Nephron (organoid): Measurements from ENCODE around the gene CEP135.

ENCODE experiments used
- H3K27ac Mint-ChIP-seq, 3 experiments: 2 replicates each; pipeline ENCODE4 v1.8.0; 2020; ENCODE audit warnings: mixed read lengths in 3 of 3, mild to moderate bottlenecking in 2 of 3, moderate library complexity in 1 of 3
- H3K27me3 Mint-ChIP-seq: 2 replicates; pipeline ENCODE4 v1.8.0; 2021; ENCODE audit warnings: low read depth, mild to moderate bottlenecking, moderate library complexity, mixed read lengths
- H3K36me3 Mint-ChIP-seq: 2 replicates; pipeline ENCODE4 v1.8.0; 2020; ENCODE audit warnings: low read depth, mixed read lengths
- H3K4me1 Mint-ChIP-seq: 2 replicates; pipeline ENCODE4 v1.8.0; 2020; ENCODE audit warnings: mixed read lengths
- H3K4me3 Mint-ChIP-seq, 3 experiments: 2 replicates each; pipeline ENCODE4 v1.8.0; 2020; ENCODE audit warnings: mild to moderate bottlenecking in 3 of 3, mixed read lengths in 3 of 3, moderate library complexity in 2 of 3
- H3K9me3 Mint-ChIP-seq: 2 replicates; pipeline ENCODE4 v1.8.0; 2020; ENCODE audit warnings: mixed read lengths
- TF ChIP-seq, protein P1 (sequence below), 3 experiments: fragments of 200-600 bp; sonication (generic); IDR thresholded peaks; one replicate each; pipeline ENCODE4 v1.5.0; 2021; ENCODE audit warnings: antibody characterized with exemption in 3 of 3; ENCODE audit not compliant: unreplicated experiment in 3 of 3

CEP135 gene

GRCh38 chr4:56051029-56051709 lies 102.4 kb downstream of the CEP135 start:
- Mint-ChIP-seq H3K4me3 (peak overlapping the region; percentile 85 to 95 (median 90)), H3K27me3 (no peaks in the 10 kb centered on the region), H3K9me3 (no peaks in the 10 kb centered on the region), H3K36me3 (no peaks in the 10 kb centered on the region), H3K4me1 (peaks cover 41% of the 10 kb centered on the region), H3K27ac (peak overlapping the region; percentile 85 to 96 (median 91))
- TF ChIP-seq, protein P1, sequence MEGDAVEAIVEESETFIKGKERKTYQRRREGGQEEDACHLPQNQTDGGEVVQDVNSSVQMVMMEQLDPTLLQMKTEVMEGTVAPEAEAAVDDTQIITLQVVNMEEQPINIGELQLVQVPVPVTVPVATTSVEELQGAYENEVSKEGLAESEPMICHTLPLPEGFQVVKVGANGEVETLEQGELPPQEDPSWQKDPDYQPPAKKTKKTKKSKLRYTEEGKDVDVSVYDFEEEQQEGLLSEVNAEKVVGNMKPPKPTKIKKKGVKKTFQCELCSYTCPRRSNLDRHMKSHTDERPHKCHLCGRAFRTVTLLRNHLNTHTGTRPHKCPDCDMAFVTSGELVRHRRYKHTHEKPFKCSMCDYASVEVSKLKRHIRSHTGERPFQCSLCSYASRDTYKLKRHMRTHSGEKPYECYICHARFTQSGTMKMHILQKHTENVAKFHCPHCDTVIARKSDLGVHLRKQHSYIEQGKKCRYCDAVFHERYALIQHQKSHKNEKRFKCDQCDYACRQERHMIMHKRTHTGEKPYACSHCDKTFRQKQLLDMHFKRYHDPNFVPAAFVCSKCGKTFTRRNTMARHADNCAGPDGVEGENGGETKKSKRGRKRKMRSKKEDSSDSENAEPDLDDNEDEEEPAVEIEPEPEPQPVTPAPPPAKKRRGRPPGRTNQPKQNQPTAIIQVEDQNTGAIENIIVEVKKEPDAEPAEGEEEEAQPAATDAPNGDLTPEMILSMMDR (IDR thresholded peaks at IDR 0.05; ENCODE audit: unreplicated experiment in 3 of 3): no peak

DNA sequence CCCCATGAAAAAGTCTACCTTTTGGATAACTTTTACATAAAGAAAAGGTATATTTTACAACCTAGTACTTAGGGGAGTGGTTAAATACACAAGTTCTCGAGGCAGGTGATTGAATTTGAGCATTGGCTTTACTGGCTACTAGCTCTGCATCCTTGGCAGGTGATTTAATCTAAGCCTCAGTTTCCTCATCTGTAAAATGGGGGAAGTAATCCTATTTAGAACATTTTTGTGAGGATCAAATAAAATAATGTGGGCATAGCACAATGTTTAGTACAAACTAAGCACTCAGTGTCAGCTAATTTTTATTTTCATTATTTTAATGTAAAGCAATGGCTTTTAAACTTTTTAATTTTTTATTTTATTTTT lies 102.9 kb downstream of the CEP135 start:
- Mint-ChIP-seq H3K36me3 (no peaks in the 10 kb centered on the region), H3K27ac (peak overlapping the region; percentile 85 to 96 (median 91)), H3K27me3 (no peaks in the 10 kb centered on the region), H3K4me1 (peaks cover 43% of the 10 kb centered on the region), H3K4me3 (peak overlapping the region; percentile 85 to 95 (median 90)), H3K9me3 (no peaks in the 10 kb centered on the region)
- TF ChIP-seq, protein P1 (IDR thresholded peaks at IDR 0.05; ENCODE audit: unreplicated experiment in 3 of 3): no peak

GRCh38 chr4:56052481-56052880 lies 103.7 kb downstream of the CEP135 start:
- peak overlapping the region in 2 of 3 experiments; percentile 25 to 30 for H3K27ac Mint-ChIP-seq
- TF ChIP-seq, protein P1 (IDR thresholded peaks at IDR 0.05; ENCODE audit: unreplicated experiment in 3 of 3): no peak

GRCh38 chr4:56052966-56053365 lies 104.2 kb downstream of the CEP135 start:
- H3K36me3 Mint-ChIP-seq: peaks cover 3% of the 10 kb centered on the region
- H3K4me1 Mint-ChIP-seq: peaks cover 49% of the 10 kb centered on the region
- no peaks in the 10 kb centered on the region for H3K9me3 Mint-ChIP-seq
- H3K27me3 Mint-ChIP-seq: no peaks in the 10 kb centered on the region
- peak overlapping the region in 2 of 3 experiments; percentile 25 to 30 for H3K27ac Mint-ChIP-seq
- H3K4me3 Mint-ChIP-seq: peak overlapping the region in 1 of 3 experiments; percentile 51
- TF ChIP-seq, protein P1 (IDR thresholded peaks at IDR 0.05; ENCODE audit: unreplicated experiment in 3 of 3): no peak

More at GRCh38 chr4:56052481-56052880, 103.7 kb downstream of the CEP135 start:
- Mint-ChIP-seq H3K4me1 (peaks cover 49% of the 10 kb centered on the region), H3K36me3 (peaks cover 3% of the 10 kb centered on the region), H3K4me3 (peak overlapping the region in 2 of 3 experiments; percentile 48 to 51), H3K9me3 (no peaks in the 10 kb centered on the region), H3K27me3 (no peaks in the 10 kb centered on the region)

DNA sequence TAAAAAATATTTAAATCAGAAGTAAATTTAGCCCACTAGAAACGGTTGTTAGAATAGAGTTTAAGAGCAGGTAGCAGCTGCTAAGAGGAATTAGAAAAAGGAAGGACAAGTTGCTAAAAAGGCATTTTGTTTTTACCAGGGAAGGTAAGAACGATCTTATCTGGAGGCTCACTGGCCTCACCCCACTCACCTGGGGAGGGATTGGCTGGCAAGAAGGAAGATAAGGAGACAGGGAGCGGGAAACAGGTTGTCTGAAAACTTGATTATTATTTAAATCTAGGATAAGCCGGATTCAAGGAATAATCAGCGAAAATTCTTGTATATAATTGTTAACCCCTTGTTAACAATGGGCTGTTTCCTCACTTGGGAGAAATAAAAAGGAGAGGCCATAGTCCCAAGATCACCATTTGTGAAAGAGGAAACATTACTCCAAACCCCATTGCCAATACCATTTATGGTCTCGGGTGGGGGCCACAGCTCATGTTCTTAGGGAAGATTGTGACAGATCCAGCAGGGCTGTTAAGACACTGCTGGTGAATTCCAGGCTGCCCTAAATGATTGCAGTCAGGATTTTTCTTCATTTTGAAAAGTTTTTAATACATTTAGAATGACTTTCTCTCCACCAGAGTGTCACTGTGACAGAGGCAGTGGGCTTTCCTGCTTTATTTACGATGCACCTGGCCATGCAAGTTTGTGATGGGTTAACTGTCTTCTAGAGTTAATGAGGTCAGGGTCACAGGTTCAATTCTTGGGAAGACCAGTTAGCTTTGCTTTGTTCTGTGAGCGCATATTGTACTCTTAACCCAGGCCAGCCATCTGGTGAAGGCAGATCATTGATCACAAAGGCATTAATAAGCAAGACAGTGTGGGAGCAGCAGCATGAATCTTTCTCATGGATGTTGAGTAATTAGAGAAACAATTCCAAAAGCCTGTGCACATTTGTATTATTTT lies 106.6 kb downstream of the CEP135 start:
- H3K36me3 Mint-ChIP-seq: peaks cover 19% of the 10 kb centered on the region
- no peaks in the 10 kb centered on the region for H3K27me3 Mint-ChIP-seq
- H3K4me3 Mint-ChIP-seq: peak overlapping the region in 2 of 3 experiments; percentile 30 to 46
- H3K27ac Mint-ChIP-seq: peak overlapping the region; percentile 39 to 83 (median 48)
- H3K9me3 Mint-ChIP-seq: no peaks in the 10 kb centered on the region
- TF ChIP-seq, protein P1 (IDR thresholded peaks at IDR 0.05; ENCODE audit: unreplicated experiment in 3 of 3): no peak
- peaks cover 52% of the 10 kb centered on the region for H3K4me1 Mint-ChIP-seq
